GM19468 (cell line): ENCODE measurements around the gene MCTP2.

Experiments
- ATAC-seq: cut with Tn5 transposase; IDR thresholded peaks from one replicate; pipeline ENCODE4 v1.9.1; 2021; ENCODE audit warnings: mild to moderate bottlenecking, moderate library complexity, moderate number of reproducible peaks; ENCODE audit not compliant: unreplicated experiment; ENCODE audit errors: extremely low read depth

Gene MCTP2

DNA sequence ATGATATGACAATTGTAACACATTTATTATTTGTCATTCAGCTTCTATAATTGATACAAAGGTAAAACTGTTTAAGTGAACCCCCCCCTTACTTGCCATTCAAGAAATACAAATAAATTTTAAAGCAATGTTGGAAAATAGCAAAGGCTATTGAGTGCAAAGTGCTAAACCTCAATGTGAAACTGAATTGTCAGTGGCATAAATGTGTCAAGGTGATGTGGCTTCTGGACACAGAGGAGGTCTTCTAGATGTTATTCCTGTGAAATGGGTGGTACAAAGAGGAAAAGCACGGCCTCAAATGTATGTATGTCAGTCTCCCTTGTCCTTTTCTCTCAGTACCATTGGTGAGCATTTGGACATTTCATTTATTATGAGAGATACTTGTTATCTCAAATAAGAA lies 149.4 kb downstream of the MCTP2 start:
- no peak for ATAC-seq

DNA sequence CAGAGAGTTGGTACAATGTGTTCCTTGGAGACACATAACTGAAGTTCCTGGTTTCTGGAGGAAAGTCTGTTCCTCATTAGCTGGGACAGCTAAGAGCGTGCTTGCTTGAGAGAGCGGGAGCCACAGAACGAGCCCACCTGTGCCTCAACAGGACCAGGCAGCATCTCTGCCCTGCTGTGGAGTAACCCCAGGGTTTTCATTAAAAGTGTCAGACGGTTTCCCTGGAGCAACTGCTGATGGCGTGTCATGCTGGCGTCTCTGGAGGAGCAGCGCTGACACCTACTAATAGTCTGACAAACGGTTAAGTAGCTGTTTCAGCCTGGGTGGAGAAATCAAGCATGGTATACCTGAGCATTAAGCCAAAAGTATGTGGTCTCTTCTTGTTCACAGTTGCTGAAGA lies 150.0 kb downstream of the MCTP2 start:
- ATAC-seq: no peak

DNA sequence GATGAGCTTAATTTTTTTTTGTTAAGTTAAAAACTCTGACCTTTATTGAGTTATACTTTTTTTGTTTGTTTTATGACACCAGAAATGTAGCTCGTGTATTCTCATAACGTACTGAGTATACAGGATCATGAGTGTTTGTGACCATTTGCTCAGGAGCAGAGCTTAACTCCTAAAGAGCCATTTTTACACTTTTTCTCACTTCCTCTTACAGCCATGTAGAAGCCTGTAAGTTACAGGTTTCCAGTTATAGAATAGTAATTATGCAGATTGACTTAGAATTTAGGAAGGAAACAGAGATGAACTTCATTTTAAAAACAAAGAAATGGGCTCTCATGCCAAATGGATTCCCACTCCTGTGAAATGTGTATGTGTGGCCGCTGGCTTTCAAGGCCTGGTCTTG lies 151.7 kb downstream of the MCTP2 start:
- ATAC-seq: no peak

DNA sequence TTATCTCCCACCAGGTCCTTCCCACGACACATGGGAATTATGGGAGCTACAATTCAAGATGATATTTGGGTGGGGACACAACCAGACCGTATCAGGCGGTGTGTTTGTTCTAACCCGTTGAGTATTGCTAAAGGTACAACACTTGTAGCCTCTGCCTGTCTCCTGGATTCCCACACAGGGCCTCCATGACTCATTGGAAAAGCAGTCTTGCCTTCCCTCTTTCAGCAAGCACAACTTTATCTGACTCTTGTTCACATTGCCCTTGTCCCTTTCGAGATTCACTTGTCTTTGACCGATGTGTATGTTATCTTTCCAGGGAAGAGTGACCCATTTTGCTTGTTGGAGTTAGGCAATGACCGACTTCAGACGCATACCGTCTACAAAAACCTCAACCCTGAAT lies 152.3 kb downstream of the MCTP2 start:
- ATAC-seq: no peak

DNA sequence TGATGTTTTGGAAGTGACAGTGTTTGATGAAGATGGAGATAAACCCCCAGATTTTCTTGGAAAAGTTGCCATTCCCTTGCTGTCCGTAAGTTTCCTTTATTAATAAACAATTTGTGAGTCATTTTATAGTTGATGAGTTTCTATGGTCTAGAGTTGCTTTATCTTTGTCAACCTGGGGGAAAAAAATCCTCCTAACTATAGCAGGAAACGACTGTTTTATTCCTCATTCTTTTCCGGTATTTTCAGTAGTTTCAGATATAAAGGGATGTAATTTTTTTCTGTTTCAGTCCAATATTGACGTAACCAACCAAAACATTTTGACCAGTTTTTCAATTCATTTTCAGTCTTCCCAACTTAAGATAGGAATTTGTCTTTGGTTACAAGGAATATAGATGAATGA lies 154.1 kb downstream of the MCTP2 start:
- no peak for ATAC-seq

DNA sequence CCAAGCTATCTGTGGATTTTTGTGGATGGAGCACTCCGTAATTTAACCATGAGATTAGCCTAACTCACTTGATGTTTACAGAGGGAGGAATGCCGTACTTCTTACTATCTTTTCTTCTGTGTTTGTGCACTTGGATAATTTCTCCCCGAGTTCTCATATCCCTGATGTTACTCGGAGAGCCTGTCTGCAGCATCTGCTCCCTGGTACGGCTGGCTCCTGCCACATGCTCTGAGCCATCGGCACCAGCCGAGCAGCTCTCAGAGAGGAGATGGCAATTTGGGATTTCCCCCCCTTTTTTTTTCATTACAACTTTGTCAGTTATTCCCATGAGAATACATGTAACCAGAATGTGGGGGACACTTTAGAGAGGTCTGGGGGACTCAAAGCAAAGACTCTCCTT lies 155.0 kb downstream of the MCTP2 start:
- ATAC-seq: no peak

DNA sequence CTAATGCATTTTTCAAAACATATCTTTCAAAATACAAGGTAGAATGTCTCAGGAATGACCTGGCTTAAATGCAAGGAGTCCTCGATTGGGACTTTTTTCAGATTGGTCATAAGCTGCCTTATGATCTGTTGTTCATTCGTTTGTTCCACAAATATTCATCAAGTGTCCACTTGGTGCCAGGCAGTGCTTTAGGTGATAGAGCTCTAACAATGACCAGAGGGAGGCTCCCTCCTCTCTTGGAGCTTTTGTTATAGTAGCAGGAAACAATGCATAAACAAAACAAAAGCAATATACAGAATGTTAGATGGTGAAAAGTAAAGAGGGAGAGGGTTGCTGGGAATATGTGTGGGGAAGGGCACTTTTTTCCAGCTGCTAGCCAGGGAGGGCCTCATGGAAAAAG lies 156.1 kb downstream of the MCTP2 start:
- no peak for ATAC-seq

DNA sequence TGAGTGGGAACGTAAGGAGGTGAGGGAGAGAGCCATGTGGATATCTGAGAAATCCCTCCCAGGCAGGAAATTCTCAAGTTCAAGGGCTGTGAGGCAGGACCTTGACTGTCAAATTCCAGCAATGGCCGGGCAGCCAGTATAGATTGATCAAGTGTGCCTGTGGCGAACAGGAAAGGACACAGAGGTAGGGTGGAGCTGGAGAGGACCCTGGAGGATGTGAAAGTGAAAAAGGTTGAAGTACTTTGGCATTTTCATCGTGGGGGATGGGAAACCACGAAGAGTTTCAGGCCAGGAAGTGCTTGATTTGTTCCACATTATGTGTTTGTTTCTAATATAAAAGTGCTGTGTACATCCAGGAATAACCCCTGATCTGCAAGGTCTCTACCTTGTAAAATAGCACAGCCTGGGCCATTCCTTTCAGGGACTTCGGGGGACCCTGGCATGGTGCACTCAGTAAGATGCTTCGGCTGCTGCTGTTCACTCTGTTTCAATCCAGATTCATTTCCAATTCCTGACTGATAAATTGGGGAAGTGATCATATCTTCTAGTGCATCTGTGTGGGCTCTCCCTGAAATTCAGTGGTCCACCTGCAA lies 156.6 kb downstream of the MCTP2 start:
- ATAC-seq: peak; percentile 42

DNA sequence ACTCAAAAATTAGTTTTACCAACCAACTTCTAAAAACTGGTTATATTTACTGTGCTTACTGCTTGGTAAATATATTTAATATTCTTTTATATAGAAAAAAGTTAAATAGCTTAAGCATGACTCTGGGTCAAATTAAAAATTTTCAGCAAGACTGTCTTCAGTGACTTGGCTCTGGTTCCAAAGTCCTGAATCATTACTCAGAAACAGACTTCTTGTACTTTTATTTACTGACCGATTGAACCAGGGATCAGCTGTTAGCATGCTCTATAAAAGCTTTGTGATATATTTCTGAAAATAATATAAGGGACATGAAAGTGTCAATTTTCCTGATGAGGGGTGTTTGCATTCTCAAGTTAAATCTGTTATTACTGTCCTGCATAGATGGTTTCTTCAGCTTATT lies 164.3 kb downstream of the MCTP2 start:
- ATAC-seq: no peak

DNA sequence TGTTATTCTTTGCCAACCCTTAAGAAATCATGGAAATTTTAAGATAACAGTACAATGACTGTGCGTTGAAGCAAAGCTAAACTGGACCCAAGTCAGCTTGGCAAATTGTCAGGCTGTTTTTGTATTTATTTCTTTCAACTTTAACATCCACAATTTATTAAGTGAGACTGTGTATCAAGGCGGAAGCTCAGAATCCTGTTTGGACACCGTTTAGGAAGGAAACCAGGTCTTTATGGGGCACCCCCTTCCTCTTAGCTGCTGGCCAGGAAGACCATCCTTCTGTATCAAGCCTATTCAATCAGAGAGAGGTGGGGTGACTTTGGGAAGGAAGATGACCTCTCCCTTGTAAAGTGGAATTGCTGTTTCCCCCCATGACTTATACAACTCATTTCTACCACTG lies 166.0 kb downstream of the MCTP2 start:
- no peak for ATAC-seq

DNA sequence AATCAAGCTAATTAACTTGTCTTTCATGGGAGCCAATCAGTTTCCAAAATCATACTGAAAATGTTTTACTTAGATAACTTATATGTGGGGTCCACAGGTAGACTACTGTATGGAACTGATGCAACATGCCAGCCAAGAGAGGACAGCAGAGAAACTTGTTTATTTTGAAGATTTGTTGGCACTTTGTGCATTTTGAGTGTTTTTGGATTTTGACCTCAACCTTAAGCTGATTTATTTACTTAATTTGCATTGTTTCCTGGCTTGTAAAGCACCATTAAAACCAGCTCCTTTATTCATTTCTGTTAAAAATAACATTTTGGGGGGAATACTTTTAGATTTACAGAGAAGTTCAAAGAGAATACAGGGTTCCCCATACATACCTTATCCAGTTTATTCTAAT lies 166.6 kb downstream of the MCTP2 start:
- no peak for ATAC-seq

DNA sequence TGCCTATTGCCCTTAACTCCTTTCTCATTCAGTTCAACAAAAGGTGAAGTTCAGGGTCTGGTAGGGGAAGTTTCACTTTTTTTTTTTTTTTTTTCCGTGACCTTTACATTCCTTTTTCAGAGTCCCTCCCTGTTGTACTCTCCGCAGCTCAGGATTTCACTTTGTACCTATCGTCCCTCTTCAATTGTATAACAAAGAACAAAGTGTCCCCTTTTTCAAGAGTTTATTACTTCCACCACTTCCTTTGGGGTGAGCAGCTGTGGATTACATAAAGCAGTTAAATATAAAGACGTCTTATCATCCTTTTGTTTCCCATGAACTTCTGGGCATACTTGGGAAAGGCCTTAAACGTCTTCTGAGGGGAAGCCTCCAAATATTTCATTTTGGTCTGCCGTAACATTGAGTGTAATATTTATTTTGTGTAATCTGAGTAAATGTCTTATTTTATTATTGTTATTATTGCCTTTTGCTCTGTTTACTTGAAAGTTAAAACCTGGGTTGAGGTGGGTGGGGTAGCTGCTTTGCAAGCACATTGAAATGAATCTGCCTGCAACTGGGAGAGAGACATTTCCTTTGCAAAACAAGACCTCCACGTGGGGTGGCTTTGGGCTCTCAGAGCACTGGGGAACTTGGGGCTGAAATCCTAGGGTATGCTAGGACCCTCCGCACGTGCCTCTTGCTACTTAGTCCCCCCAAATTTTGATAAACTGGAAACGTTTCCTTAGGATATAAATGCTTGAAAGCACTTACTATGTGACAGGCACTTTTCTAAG lies 169.4 kb downstream of the MCTP2 start:
- ATAC-seq: no peak

DNA sequence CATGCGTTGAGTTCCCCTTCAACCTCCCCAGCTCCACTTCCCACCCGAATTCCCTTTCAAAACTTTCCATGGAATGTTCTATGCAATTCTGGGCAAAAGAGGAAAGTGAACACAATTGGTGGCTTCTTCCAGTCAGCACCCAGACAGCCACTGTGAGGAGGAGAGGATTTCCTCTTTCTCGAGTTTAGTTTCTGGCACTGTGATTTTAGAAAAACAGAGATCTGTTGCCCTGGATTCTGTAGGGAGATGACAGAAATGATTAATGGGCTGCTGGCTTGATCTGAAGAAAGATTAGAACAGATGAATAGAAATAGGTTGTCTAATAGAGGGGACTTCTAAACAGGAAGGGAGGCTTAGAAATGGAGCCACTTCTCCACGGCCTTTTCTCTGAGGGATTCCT lies 172.0 kb downstream of the MCTP2 start:
- no peak for ATAC-seq

DNA sequence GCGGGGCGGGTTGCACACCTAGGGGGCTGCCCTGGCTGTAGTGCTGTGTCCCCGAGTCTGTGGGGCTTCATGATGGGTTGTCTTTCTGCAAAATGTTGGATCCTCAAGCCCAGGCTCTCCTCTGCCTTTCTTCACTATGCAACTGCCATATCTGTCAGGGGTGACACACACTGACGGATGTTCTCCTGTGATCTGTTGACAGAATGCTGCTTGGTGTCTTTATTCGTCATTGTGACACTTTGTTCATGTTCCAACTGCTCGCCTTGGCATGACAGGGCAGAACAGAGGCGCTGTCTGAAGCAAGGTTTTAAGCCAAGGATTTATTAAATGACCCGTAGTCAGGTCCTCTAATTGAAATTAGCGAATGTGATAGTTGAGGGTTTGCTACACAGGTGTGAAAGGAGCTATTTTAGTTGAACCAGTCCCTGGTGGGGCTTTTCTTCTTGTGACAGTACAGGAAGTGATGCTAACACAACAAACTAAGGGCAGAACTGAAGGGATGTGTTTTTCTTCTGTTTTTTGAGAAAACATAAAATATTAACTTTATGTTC lies 173.4 kb downstream of the MCTP2 start:
- ATAC-seq: no peak

DNA sequence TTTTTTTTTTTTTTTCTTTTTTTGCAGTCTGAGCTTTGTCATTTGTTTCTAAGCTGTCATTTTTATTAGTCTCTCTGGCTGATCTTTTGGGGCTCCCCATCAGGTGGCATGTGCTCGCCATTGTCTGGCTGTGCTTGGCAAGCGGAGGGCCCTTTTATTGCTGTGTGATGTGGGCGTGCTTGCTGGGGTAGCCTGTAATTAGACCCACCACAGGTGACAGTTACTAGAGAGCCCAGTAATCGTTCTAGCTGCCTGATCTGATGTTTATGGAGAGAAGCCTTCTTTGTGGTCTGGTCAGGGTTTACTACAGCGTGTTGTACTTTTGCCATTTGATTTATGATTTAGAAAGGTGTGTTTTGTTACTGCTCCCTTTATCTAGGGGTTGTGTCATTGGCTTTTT lies 179.9 kb downstream of the MCTP2 start:
- ATAC-seq: no peak

DNA sequence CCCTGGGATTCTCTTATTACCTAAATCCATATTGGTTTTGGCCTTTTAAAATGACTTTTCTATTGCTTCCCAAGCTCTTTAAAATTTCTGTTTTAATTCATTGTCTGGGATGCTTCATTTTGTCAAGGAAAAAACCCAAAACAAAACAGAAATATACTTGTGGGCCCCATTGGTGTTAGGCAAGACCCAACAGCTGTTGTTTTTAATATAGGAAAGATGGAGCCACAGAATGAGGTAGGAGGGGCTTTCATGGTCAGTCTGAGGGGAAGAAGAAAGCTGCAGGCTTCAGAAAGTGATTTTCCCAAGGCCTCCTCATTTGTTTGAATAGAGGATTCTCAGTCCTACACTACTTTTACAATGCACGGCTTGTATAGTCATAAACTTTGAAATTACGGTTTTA lies 180.5 kb downstream of the MCTP2 start:
- no peak for ATAC-seq

DNA sequence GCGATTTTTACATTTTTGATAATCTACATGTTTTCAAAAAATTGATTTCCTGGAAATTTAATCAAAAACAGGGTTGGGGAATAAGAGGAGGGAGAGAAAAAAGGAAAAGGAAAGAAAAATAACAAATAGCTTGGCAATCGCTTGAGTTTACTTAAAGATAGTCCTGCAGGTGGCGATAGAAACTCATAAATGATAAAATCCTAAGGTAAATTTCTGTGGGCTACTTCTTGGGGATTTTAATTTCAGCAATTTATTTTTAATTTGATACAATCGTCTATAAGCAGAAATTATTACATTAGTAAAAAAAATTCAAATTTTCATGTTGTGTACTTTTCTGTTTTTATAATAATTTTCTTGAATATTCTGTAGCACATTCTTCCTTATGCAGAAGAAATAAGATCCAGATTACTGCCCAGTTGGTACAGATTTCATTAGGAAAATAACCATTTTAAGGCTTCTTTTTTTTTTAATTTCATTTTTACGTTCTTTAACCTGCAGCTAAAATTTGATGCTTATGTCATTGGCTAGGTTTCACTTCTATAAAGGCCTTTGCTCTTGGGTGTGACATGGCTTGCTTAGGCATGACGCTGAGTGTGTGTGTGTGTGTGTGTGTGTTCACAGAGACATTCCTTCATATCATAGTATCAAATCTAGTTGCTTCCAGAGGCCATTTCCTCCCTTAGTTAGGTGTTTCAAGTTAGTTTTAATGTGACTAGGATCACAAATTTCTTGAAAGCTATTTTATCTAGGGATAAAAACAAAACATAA lies 181.8 kb downstream of the MCTP2 start:
- no peak for ATAC-seq

DNA sequence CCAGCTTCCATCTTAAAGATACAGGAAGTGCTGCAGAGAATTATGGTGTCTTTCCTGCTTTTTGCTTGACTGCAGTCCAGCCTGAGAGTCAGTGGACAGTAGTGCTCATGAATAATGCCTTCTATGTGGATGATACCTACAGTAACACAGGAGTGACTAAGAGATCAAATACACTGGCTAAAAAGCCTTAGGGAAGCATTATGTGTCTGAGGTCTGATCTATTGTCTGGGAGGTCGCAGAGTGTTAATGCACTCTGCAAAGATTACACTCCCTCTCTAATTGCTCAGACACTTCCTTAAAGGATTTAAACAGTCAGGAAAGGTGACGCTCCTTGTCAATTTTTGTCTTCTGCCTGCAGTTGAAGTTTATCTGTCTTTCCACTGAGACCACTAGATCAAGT lies 183.6 kb downstream of the MCTP2 start:
- ATAC-seq: no peak

DNA sequence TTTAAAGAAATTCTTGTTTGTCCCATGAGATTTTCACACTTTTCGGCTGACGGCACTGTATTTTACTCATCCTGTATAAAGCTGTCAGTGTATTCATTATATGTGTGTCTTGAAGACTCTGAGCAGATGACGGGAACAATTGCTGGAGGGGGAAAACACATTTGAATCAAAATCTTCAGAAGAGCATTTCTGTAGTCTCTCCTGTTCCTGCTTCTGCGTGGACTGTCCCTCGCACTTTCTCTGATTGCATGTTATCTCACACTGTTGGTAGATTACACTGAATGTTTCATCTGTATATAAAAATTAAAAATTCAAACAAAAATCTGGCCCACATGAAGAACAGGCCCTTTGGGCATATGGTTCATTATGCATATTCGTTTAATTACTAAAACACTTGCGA lies 184.9 kb downstream of the MCTP2 start:
- no peak for ATAC-seq

DNA sequence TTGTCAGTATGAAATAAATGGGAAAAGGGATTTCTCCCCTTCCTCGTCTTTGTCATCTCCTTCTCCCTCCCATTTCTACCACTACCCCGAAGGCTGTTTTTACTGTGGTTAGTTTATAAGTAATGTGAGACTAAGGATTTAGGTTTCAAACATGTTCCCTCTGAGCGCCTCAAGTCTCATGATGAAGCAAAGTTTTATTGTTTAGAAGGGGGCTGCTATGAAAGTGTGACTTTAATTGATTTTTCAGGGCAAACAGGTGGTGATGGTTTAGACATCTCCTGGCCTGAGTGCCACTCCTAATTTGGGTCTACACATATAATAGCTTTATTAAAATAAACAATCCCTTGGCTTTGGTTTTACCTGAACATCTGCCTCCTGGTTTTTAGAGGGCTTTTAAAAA lies 185.5 kb downstream of the MCTP2 start:
- ATAC-seq: no peak
